Fibroblast of skin of left biceps (primary cell): Measurements from ENCODE around the gene MAP2K2.
"Not testable (repeated sequence)": the region's sequence is repeated elsewhere in the genome, so short reads cannot be mapped to it uniquely, and the experiment has no call there.

ENCODE experiments used
- DNase-seq, 2 experiments: peaks; one replicate each; pipeline ENCODE4 v3.0.0-alpha.2; 2013; ENCODE audit warnings: low read depth in 2 of 2

Gene MAP2K2

GRCh38 chr19:4123615-4124568 is at the start of gene MAP2K2:
Gene MAP2K2 (minus strand): TSS chr19:4124122. CDS start chr19:4123875, 247 bp downstream.
- DNase-seq: peak; percentile 66 to 73

- no peak for DNase-seq
These were observed 49.0 kb upstream of the MAP2K2 start for GRCh38 chr19:4172861-4173473.

DNA sequence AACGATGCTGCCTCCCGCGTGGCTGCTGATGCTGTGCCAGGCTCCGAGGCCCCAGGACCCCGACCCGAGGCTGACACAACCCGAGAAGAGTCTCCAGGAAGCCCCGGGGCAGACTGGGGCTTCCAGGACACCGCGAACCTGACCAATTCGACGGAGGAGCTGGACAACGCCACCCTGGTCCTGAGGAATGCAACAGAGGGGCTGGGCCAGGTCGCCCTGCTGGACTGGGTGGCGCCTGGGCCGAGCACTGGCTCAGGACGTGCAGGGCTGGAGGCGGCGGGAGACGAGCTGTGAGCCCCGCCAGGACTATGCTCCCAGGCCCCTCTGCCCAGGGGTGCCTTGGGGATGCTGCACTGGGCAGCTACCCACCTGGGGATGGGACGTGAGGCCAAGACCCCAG is 47.8 kb upstream of the MAP2K2 start:
- no peak for DNase-seq

- DNase-seq: no peak
These were observed 40.3 kb upstream of the MAP2K2 start for GRCh38 chr19:4164262-4164661.

- DNase-seq: no peak
These were observed 37.6 kb upstream of the MAP2K2 start for GRCh38 chr19:4161415-4162077.

- DNase-seq: not testable (repeated sequence)
These were observed 34.0 kb upstream of the MAP2K2 start for GRCh38 chr19:4157971-4158370.

DNA sequence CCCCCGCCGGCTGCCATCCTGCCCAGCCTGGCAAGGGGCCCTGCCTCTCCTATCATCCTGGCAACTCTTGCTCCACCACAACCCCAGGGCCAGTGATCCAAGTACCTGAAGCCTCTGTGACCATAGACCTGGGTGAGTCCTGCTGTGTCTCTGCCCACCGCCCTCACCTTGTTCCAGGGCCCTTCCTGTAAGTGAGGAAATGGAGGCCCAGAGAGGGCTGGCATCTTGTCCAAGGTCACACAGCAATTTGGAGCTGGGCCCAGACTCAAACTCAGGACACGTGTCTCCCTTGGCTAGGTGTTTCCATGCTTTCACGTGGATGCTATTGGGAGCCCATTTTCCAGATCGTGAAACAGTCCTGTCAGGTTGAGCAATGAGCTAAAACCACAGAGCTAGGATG is 33.2 kb upstream of the MAP2K2 start:
- DNase-seq: no peak

GRCh38 chr19:4154571-4155312 is 30.8 kb upstream of the MAP2K2 start:
- no peak for DNase-seq

GRCh38 chr19:4152241-4152998 is 28.5 kb upstream of the MAP2K2 start:
- no peak for DNase-seq

- no peak for DNase-seq
These were observed 27.7 kb upstream of the MAP2K2 start for GRCh38 chr19:4151623-4152022.

- DNase-seq: no peak
These were observed 25.8 kb upstream of the MAP2K2 start for GRCh38 chr19:4149518-4150288.

DNA sequence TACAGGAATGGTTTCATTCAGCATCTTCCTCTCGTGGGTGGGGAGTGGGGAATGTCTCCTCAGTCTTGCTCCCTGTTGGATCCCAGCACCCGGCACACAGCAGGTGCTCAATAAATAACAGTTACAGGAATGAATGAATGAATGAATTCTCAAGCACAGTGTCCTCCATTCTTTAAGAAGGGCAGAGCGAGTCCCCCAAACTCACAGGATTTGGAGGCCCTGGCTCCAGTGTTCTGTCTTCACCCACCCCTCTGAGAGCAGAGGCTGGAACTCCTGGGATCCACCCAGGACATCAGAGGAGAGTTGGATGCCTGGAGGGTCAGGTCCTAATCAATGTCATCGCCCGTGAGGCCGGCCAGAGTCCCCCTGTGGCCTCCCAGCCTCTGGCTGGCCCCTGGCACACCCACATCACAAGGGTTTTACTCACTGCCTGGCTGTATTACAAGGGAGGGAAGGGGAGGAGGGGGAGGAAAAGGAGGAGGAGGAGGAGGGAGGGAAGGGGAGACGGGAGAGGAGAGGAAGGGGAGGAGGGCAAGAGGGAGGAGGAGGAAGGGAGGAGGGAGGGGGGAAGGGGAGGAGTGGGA is 20.8 kb upstream of the MAP2K2 start:
- DNase-seq: no peak

DNA sequence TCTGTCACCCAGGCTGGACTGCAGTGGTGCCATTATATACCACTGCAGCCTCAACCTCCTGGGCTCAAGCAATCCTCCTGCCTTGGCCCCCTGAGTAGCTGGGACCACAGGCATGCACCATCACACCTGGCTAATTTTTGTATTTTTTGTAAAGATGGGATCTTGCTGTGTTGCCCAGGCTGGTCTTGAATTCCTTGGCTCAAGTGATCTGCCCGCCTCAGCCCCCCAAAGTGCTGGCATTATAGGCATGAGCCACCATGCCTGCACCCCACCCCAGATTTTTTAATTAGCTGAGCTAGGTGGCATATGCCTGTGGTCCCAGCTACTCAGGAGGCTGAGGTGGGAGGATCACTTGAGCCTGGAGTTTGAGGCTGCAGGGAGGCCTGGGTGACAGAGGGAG is 19.0 kb upstream of the MAP2K2 start:
- DNase-seq: not testable (repeated sequence)

DNA sequence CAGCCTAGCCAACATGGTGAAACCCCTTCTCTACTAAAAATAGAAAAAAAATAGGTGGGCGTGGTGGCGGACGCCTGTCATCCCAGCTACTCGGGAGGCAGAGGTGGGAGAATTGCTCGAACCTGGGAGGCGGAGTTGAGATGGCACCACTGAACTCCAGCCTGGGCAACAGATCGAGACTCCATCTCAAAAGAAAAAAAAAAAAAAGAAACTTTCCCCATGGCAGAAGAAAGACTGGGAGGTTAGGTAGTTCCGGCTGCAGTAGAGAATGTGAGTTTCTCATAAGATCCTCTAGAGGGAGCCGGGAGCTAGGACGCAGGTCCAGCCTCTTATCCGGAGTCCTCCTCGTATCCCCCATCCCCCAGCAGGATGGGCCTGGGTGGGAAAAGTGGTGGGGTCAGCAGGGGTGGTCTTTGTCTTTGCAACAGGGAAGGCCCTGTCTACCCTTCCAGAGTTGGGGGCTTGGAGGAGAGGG is 16.4 kb upstream of the MAP2K2 start:
- no peak for DNase-seq

DNA sequence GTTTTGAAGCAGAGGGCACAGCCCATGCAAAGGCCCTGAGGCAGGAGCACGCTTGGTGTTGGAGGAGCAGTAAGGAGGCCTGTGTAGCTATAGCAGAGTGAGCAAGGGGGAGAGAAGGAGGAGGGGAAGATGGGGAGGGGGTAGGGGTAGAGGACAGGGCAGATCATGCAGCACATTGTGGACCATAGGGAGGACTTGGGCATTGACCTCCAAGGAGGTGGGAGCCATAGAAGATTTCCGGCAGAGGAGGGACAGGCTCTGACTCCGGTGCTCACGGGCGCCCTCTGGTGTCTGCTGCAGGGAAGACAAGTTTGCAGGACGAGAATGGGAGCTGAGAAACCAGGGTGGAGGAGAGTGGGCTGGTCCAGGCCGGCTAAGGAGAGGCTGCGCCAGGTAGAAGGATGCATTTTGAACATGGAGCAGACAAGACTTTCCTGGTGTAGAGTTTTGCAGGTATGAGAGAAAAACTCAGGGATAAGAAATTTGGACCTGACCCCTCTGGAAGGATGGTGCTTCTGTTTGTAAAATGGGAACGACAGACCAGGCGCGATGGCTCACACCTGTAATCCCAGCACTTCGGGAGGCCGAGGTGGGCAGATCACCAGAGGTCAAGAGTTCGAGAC is 15.8 kb upstream of the MAP2K2 start:
- no peak for DNase-seq

DNA sequence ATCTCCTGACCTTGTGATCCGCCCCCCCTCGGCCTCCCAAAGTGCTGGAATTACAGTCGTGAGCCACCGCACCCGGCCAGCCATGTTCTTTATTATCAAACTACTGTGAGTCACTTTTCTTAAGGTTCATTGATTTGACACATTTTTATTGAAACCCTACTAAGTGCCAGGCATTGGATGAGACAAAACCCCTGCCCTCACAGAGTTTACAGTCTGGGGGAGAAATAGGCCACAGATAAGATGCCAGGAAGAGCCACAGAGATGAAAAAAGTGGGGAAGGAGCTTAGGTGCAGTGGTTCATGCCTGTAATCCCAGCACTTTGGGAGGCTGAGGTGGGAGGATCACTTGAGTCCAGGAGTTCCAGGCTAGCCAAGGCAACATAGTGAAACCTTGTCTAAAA is 14.5 kb upstream of the MAP2K2 start:
- no peak for DNase-seq

DNA sequence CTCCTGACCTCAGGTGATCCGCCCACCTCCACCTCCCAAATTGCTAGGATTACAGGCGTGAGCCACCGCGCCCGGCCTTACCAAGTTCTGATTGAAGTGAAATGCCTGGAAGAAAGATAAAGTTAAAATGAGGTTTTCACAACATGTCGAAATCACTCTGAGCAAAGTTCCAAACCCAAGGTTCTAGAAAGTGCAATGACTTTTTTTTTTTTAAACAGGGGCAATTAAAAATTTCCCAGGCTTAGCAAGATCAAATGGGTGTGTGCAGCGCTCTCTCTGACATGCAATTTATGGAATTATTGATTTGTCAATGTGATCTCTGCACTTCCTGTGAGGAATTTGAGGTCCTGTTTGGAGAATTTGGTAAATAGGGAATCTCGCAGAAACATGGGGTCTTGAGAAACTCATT is 12.8 kb upstream of the MAP2K2 start:
- DNase-seq: no peak

GRCh38 chr19:4135386-4135785 is 11.5 kb upstream of the MAP2K2 start:
- DNase-seq: not testable (repeated sequence)

- DNase-seq: no peak
These were observed 10.4 kb upstream of the MAP2K2 start for GRCh38 chr19:4134351-4134750.
